ENCODE measurements around the gene SDK2.

DNA sequence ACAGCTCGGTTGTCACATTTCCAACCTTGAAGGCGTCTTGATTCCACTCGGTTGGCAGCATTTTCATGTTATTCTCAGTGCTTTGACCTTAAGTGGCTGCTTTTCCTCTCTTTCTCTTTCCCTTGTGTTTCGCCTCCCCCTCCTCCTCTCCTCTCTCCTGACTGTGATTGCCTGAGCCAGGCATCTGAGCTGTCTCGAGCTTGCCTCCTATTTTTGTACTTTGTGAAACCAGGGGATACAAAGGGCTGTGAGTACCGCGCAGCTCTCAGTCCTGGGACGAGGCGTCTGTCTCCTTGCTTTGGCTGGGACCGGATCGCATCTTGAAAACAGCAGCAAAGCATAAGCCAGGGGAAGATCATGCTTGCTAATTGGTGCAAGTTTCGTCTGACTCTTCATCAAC is 48.8 kb upstream of the SDK2 start:
- no peak for TF ChIP-seq POLR2A (IDR thresholded peaks at IDR 0.05)
- TF ChIP-seq, protein P1, sequence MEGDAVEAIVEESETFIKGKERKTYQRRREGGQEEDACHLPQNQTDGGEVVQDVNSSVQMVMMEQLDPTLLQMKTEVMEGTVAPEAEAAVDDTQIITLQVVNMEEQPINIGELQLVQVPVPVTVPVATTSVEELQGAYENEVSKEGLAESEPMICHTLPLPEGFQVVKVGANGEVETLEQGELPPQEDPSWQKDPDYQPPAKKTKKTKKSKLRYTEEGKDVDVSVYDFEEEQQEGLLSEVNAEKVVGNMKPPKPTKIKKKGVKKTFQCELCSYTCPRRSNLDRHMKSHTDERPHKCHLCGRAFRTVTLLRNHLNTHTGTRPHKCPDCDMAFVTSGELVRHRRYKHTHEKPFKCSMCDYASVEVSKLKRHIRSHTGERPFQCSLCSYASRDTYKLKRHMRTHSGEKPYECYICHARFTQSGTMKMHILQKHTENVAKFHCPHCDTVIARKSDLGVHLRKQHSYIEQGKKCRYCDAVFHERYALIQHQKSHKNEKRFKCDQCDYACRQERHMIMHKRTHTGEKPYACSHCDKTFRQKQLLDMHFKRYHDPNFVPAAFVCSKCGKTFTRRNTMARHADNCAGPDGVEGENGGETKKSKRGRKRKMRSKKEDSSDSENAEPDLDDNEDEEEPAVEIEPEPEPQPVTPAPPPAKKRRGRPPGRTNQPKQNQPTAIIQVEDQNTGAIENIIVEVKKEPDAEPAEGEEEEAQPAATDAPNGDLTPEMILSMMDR (IDR thresholded peaks at IDR 0.05): no peak

Data from right lobe of liver (tissue), 4 donors.